Activated CD4-positive, alpha-beta T cell treated with anti-CD3 and anti-CD28 coated beads, Interleukin-2, amount 50 U/mL, for 16 hours (primary cell): ENCODE measurements around the gene BID.

Source experiments
- DNase-seq: peaks from one replicate; pipeline ENCODE4 v3.0.0-alpha.2; 2020

BID gene

GRCh38 chr22:17732251-17732854 is 41.9 kb downstream of the BID start:
- DNase-seq, result no peak

GRCh38 chr22:17729561-17729960 is 44.7 kb downstream of the BID start:
- DNase-seq, result no peak

- no peak for DNase-seq
These were observed 45.5 kb downstream of the BID start for GRCh38 chr22:17728786-17729185.

- DNase-seq, result no peak
These were observed 47.1 kb downstream of the BID start for GRCh38 chr22:17726928-17727897.

- no peak for DNase-seq
These were observed 48.0 kb downstream of the BID start for GRCh38 chr22:17726006-17726927.

- no peak for DNase-seq
These were observed 48.8 kb downstream of the BID start for GRCh38 chr22:17725500-17725796.

- DNase-seq, result no peak
These were observed 49.4 kb downstream of the BID start for GRCh38 chr22:17724678-17725499.

GRCh38 chr22:17724241-17724640 is 50.0 kb downstream of the BID start:
- no peak for DNase-seq

GRCh38 chr22:17719911-17720310 is 54.4 kb downstream of the BID start:
- no peak for DNase-seq

- DNase-seq, result no peak
These were observed 56.6 kb downstream of the BID start for GRCh38 chr22:17717708-17718107.

- no peak for DNase-seq
These were observed 57.7 kb downstream of the BID start for GRCh38 chr22:17716529-17716928.

GRCh38 chr22:17712441-17712840 is 61.8 kb downstream of the BID start:
- no peak for DNase-seq

- no peak for DNase-seq
These were observed 64.2 kb downstream of the BID start for GRCh38 chr22:17710023-17710422.

- no peak for DNase-seq
These were observed 66.7 kb downstream of the BID start for GRCh38 chr22:17707526-17707925.

- DNase-seq, result no peak
These were observed 67.3 kb downstream of the BID start for GRCh38 chr22:17706947-17707346.

GRCh38 chr22:17705951-17706900 is 68.0 kb downstream of the BID start:
- DNase-seq, result peak; percentile 74

- no peak for DNase-seq
These were observed 68.7 kb downstream of the BID start for GRCh38 chr22:17705546-17705945.

- no peak for DNase-seq
These were observed 70.5 kb downstream of the BID start for GRCh38 chr22:17703811-17704210.

- DNase-seq, result no peak
These were observed 73.5 kb downstream of the BID start for GRCh38 chr22:17700778-17701177.

- no peak for DNase-seq
These were observed 74.5 kb downstream of the BID start for GRCh38 chr22:17699696-17700340.

- no peak for DNase-seq
These were observed 75.3 kb downstream of the BID start for GRCh38 chr22:17698948-17699347.
